Epidermal melanocyte (primary cell): ENCODE measurements around the gene SMYD3.
"Not testable (repeated sequence)": the region's sequence is repeated elsewhere in the genome, so short reads cannot be mapped to it uniquely, and the experiment has no call there.

Experiments used
- DNase-seq: peaks from one replicate; pipeline ENCODE4 v3.0.0; 2011; ENCODE audit warnings: low spot score; ENCODE audit not compliant: insufficient read length

The SMYD3 gene

GRCh38 chr1:245997471-245998258, 509.4 kb downstream of the SMYD3 start:
- DNase-seq: no peak

- no peak for DNase-seq
These were observed 510.3 kb downstream of the SMYD3 start for GRCh38 chr1:245996811-245997210.

GRCh38 chr1:245995474-245995873, 511.6 kb downstream of the SMYD3 start:
- no peak for DNase-seq

- no peak for DNase-seq
These were observed 515.8 kb downstream of the SMYD3 start for GRCh38 chr1:245991266-245991665.

- DNase-seq: no peak
These were observed 516.6 kb downstream of the SMYD3 start for GRCh38 chr1:245990315-245991022.

GRCh38 chr1:245988393-245989078, 518.5 kb downstream of the SMYD3 start:
- DNase-seq: no peak

- no peak for DNase-seq
These were observed 519.1 kb downstream of the SMYD3 start for GRCh38 chr1:245987997-245988392.

- DNase-seq: no peak
These were observed 519.5 kb downstream of the SMYD3 start for GRCh38 chr1:245987577-245987976.

- DNase-seq: no peak
These were observed 519.9 kb downstream of the SMYD3 start for GRCh38 chr1:245987219-245987545.

- DNase-seq: no peak
These were observed 520.5 kb downstream of the SMYD3 start for GRCh38 chr1:245986404-245987218.

- no peak for DNase-seq
These were observed 522.5 kb downstream of the SMYD3 start for GRCh38 chr1:245984390-245985155.

- DNase-seq: no peak
These were observed 523.6 kb downstream of the SMYD3 start for GRCh38 chr1:245983294-245983967.

- no peak for DNase-seq
These were observed 527.5 kb downstream of the SMYD3 start for GRCh38 chr1:245979589-245979988.

- no peak for DNase-seq
These were observed 528.2 kb downstream of the SMYD3 start for GRCh38 chr1:245978915-245979314.

- DNase-seq: no peak
These were observed 534.6 kb downstream of the SMYD3 start for GRCh38 chr1:245972476-245972875.

GRCh38 chr1:245971711-245972085, 535.4 kb downstream of the SMYD3 start:
- DNase-seq: no peak

- DNase-seq: not testable (repeated sequence)
These were observed 535.9 kb downstream of the SMYD3 start for GRCh38 chr1:245971076-245971710.

GRCh38 chr1:245969283-245969682, 537.8 kb downstream of the SMYD3 start:
- peak; percentile 73 for DNase-seq

GRCh38 chr1:245968775-245969174, 538.3 kb downstream of the SMYD3 start:
- no peak for DNase-seq

GRCh38 chr1:245965398-245965797, 541.7 kb downstream of the SMYD3 start:
- DNase-seq: no peak
